ENCODE measurements around the gene ABHD17A. TPM values are rescaled to one million over a fixed set of nuclear protein-coding genes. Genes with fewer than 3 reads are reported as not detected.

ABHD17A gene
- total and polyA plus RNA-seq, 2 of the 8 experiments (the other 6 are each of a cell fraction or from before 2014, with no cell fraction given): 41.2 to 87.4 TPM

- Histone ChIP-seq H4K91ac (replicated peaks; ENCODE audit: insufficient read length, low read length) (peak overlapping the region; percentile 88), H3K23me2 (ENCODE audit: low read depth, low read length) (peaks cover 6% of the 10 kb centered on the region; the same call in 1 of the 2 replicates), H2BK20ac (ENCODE audit: low read length) (no peak overlapping the region), H2AK5ac (ENCODE audit: low read depth, low read length) (0 out of 2 replicates have a peak overlapping the region, but pooled peaks have one; percentile 75), H4K20me1 (replicated peaks in 1 of 2; ENCODE audit: control insufficient read depth in 1 of 2, insufficient read depth in 2 of 2, low read length in 2 of 2) (peaks cover 22 to 24% of the 10 kb centered on the region in 2 experiments), H2BK5ac (ENCODE audit: low read depth, low read length) (peak overlapping the region; percentile 93; the same call in 1 of the 2 replicates), H2BK12ac (ENCODE audit: low read depth, low read length) (no peak overlapping the region), H3K4me3 (ENCODE audit: extremely low read depth in 1 of 4, insufficient read depth in 2 of 4, low read depth in 3 of 4, low read length in 4 of 4) (no peak overlapping the region), H4K8ac (ENCODE audit: extremely low read depth, insufficient read depth, low read length) (peak overlapping the region; percentile 75), H2AFZ (ENCODE audit: low read length) (no peak overlapping the region), H3K4me2 (ENCODE audit: insufficient read depth in 1 of 2, low read depth in 2 of 2, low read length in 2 of 2) (peak overlapping the region; percentile 67 to 80; a peak in 1 of 4 replicates), H3K9me3 (ENCODE audit: insufficient read depth in 2 of 2, low read depth in 1 of 2, low read length in 1 of 2) (no peaks in the 10 kb centered on the region), H3K36me3 (ENCODE audit: control insufficient read depth in 2 of 4, insufficient read depth in 4 of 4, low read length in 3 of 4) (no peaks in the 10 kb centered on the region), H3K56ac (replicated peaks; ENCODE audit: insufficient read length, low read depth, low read length) (no peak overlapping the region), H3K79me1 (ENCODE audit: low read depth, low read length) (peaks cover 19% of the 10 kb centered on the region), H3K9ac (replicated peaks in 1 of 4; ENCODE audit: extremely low read depth in 1 of 4, low read depth in 3 of 4, low read length in 3 of 4) (no peak overlapping the region), H3K4ac (replicated peaks; ENCODE audit: insufficient read length, low read depth, low read length) (peak overlapping the region; percentile 69), H4K5ac (ENCODE audit: insufficient read length, low read depth, low read length) (no peak overlapping the region), H2BK15ac (ENCODE audit: low read length) (no peak overlapping the region), H3K14ac (ENCODE audit: insufficient read length) (no peak overlapping the region), H3K18ac (ENCODE audit: extremely low read depth, low read length) (no peak overlapping the region), H3K27me3 (replicated peaks in 1 of 4; ENCODE audit: control insufficient read depth in 3 of 4, extremely low read depth in 1 of 4, insufficient read depth in 3 of 4, low read length in 3 of 4) (no peaks in the 10 kb centered on the region), H3K79me2 (ENCODE audit: control insufficient read depth in 1 of 2, insufficient read depth in 2 of 2, low read length in 2 of 2) (peaks cover 0 to 40% of the 10 kb centered on the region in 2 experiments; a peak in 3 of 4 replicates), H2BK120ac (replicated peaks; ENCODE audit: low read depth, low read length) (no peak overlapping the region), H3K4me1 (replicated peaks in 1 of 4; ENCODE audit: control insufficient read depth in 3 of 4, insufficient read depth in 4 of 4, low read length in 3 of 4) (peaks cover 0 to 52% (median 43%) of the 10 kb centered on the region in 4 experiments; a peak in 6 of 7 replicates), H3K23ac (ENCODE audit: insufficient read length) (no peak overlapping the region), H3K27ac (ENCODE audit: low read depth, low read length) (no peak overlapping the region)
- TF ChIP-seq SP4 (IDR thresholded peaks at IDR 0.05; ENCODE audit: low read length): no peak
- TF ChIP-seq CHD2 (IDR thresholded peaks at IDR 0.05; ENCODE audit: low read length): no peak
- TF ChIP-seq USF2 (IDR thresholded peaks at IDR 0.05; ENCODE audit: low read length): no peak
- TF ChIP-seq POLR2AphosphoS5 (IDR thresholded peaks at IDR 0.05; ENCODE audit: low read depth, low read length): no peak
- TF ChIP-seq BACH1 (IDR thresholded peaks at IDR 0.05; ENCODE audit: low read length): no peak
- no peak for TF ChIP-seq SP2 (IDR thresholded peaks at IDR 0.05; ENCODE audit: low read length)
- TF ChIP-seq CREB1 (IDR thresholded peaks at IDR 0.05): no peak
- TF ChIP-seq ZNF274 (IDR thresholded peaks at IDR 0.05; ENCODE audit: borderline replicate concordance, extremely low read depth, low read length): no peak
- TF ChIP-seq SUZ12 (IDR thresholded peaks at IDR 0.05; ENCODE audit: low read length): no peak
- no peak for TF ChIP-seq SIX5 (IDR thresholded peaks at IDR 0.05; ENCODE audit: low read depth, low read length)
- no peak for TF ChIP-seq POLR2A (IDR thresholded peaks at IDR 0.05; ENCODE audit: control extremely low read depth in 1 of 2, low read depth in 2 of 2, low read length in 2 of 2)
- TF ChIP-seq JUND (IDR thresholded peaks at IDR 0.05; ENCODE audit: low read length): no peak
- TF ChIP-seq CBX8 (IDR thresholded peaks at IDR 0.05; ENCODE audit: borderline replicate concordance, low read depth, low read length): no peak
- no peak for TF ChIP-seq POU5F1 (IDR thresholded peaks at IDR 0.05; ENCODE audit: low read depth, low read length)
- TF ChIP-seq YY1 (IDR thresholded peaks at IDR 0.05; ENCODE audit: low read depth, low read length): no peak
- FAIRE-seq (no peak), DNase-seq (ENCODE audit: low read depth in 1 of 2, low spot score in 2 of 2) (no peak)
- ChIA-PET POLR2A (ENCODE audit: partially characterized antibody) (interaction anchor here (0.6 to 2.2 kb wide), 3 partner anchors 10 to 43 kb away, joined by 3 to 9 read pairs (median 7); no protein-coding TSS in a partner anchor), CTCF (ENCODE audit: partially characterized antibody) (interaction anchor here (0.6 to 2.5 kb wide), 9 partner anchors 11 to 448 kb away, joined by 3 to 13 read pairs (median 3); no protein-coding TSS in a partner anchor)
- 84% methylated on average over 5 of the region's 16 CpGs; no CpG with 5 or more reads in 1 of the 2 experiments for WGBS, 2 experiments (ENCODE audit: extremely low coverage in 1 of 2, insufficient coverage in 1 of 2, insufficient read length in 1 of 2, insufficient replicate concordance in 2 of 2, low coverage in 1 of 2, low lambda C conversion rate in 2 of 2, missing lambda C conversion rate in 1 of 2)
These were observed 31.2 kb downstream of the ABHD17A start for GRCh38 chr19:1854039-1854541.
